Right lobe of liver (tissue), 4 donors: ENCODE results near the gene CRIM1.

Experiments used
- CTCF ChIP-seq, 4 donors: fragments of 200-600 bp in 3 of 4; fragments of 450-650 bp in 1 of 4; IDR thresholded peaks; one replicate each; pipeline versions ENCODE4 v1.5.1 to v1.8.0; 2016 to 2022; ENCODE audit warnings: antibody characterized with exemption in 4 of 4, mild to moderate bottlenecking in 2 of 4
- POLR2A ChIP-seq: fragments of 450-650 bp; IDR thresholded peaks from one replicate; pipeline ENCODE4 v1.6.1; 2017; ENCODE audit warnings: antibody characterized with exemption, mild to moderate bottlenecking
- donor health status: DM: no; HTN: no; CAD: no.
- donor health status: DM: no; HTN: no; CAD: no.
- donor health status: DM: no; HTN: yes; CAD: no.

- TF ChIP-seq CTCF (IDR thresholded peaks at IDR 0.05) = no peak
- TF ChIP-seq POLR2A = no peak
These were observed 5.3 kb downstream of the CRIM1 start for GRCh38 chr2:36360834-36361233.
